KMS-11 (cell line): ENCODE data around the gene PDGFA.

Experiments used
- H2AFZ ChIP-seq: fragments of 200-600 bp; sonication (generic); 2 replicates; pipeline ENCODE4 v1.6.1; 2016; ENCODE audit warnings: antibody characterized with exemption, mixed run types, low read depth
- H3K27ac ChIP-seq: fragments of 200-600 bp; sonication (generic); 2 replicates; pipeline ENCODE4 v1.6.1; 2016; ENCODE audit warnings: mild to moderate bottlenecking, mixed run types
- H3K27me3 ChIP-seq: fragments of 200-600 bp; sonication (generic); 2 replicates; pipeline ENCODE4 v1.6.1; 2017; ENCODE audit warnings: mild to moderate bottlenecking, low read depth, mixed run types, moderate library complexity; ENCODE audit not compliant: insufficient read depth
- H3K36me3 ChIP-seq: fragments of 200-600 bp; sonication (generic); 2 replicates; pipeline ENCODE4 v1.6.1; 2017; ENCODE audit warnings: mild to moderate bottlenecking, mixed run types; ENCODE audit not compliant: insufficient read depth
- H3K4me1 ChIP-seq: fragments of 200-600 bp; sonication (generic); 2 replicates; pipeline ENCODE4 v1.6.1; 2016; ENCODE audit warnings: mild to moderate bottlenecking, low read depth, mixed run types; ENCODE audit not compliant: poor library complexity, severe bottlenecking
- H3K4me2 ChIP-seq: fragments of 200-600 bp; sonication (generic); 2 replicates; pipeline ENCODE4 v1.7.0; 2016; ENCODE audit warnings: mild to moderate bottlenecking, mixed run types
- H3K4me3 ChIP-seq: fragments of 200-600 bp; sonication (generic); IDR thresholded peaks from 2 replicates; pipeline ENCODE4 v1.6.1; 2017; ENCODE audit warnings: low read depth, low read length, mixed read lengths; ENCODE audit not compliant: insufficient read depth
- H3K79me2 ChIP-seq: fragments of 200-600 bp; sonication (generic); 2 replicates; pipeline ENCODE4 v1.6.1; 2016; ENCODE audit warnings: low read depth, mixed run types; ENCODE audit not compliant: insufficient read depth
- H3K9ac ChIP-seq: fragments of 200-600 bp; sonication (generic); 2 replicates; pipeline ENCODE4 v1.6.1; 2016; ENCODE audit warnings: mild to moderate bottlenecking, mixed run types
- H4K20me1 ChIP-seq: fragments of 200-600 bp; sonication (generic); 2 replicates; pipeline ENCODE4 v1.6.1; 2016; ENCODE audit warnings: mild to moderate bottlenecking, mixed run types; ENCODE audit not compliant: insufficient read depth
- TF ChIP-seq, protein P1 (sequence below): fragments of 200-600 bp; sonication (generic); conservative IDR thresholded peaks from 2 replicates; pipeline ENCODE4 v1.6.1; 2017; ENCODE audit warnings: low read depth, mild to moderate bottlenecking, antibody characterized with exemption, low read length, moderate library complexity, mixed read lengths

Gene PDGFA

DNA sequence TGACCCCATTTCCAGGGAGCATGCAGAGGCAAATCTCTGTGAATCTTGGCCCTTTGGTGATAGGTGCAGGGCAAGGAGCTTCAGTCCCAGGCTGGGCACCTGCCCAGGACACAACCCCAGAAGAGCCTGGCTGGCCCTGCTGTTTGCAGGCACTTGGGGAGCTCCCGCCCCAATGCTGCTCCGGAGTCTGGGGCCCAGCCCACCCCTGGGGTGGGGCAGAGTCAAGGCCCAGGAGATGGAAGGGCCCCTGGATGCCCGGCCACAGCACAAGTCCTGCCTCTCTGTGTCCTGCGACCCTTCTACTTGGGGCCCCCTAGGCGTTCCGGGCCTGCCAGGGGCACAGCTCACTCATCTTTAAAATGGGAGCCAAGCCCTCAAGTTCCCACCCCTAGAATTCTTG is 24.7 kb downstream of the PDGFA start:
- Histone ChIP-seq H3K79me2 (no peaks in the 10 kb centered on the region), H3K4me2 (no peak overlapping the region)
- TF ChIP-seq, protein P1, sequence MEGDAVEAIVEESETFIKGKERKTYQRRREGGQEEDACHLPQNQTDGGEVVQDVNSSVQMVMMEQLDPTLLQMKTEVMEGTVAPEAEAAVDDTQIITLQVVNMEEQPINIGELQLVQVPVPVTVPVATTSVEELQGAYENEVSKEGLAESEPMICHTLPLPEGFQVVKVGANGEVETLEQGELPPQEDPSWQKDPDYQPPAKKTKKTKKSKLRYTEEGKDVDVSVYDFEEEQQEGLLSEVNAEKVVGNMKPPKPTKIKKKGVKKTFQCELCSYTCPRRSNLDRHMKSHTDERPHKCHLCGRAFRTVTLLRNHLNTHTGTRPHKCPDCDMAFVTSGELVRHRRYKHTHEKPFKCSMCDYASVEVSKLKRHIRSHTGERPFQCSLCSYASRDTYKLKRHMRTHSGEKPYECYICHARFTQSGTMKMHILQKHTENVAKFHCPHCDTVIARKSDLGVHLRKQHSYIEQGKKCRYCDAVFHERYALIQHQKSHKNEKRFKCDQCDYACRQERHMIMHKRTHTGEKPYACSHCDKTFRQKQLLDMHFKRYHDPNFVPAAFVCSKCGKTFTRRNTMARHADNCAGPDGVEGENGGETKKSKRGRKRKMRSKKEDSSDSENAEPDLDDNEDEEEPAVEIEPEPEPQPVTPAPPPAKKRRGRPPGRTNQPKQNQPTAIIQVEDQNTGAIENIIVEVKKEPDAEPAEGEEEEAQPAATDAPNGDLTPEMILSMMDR = no peak

GRCh38 chr7:494259-494687 is 25.4 kb downstream of the PDGFA start:
- Histone ChIP-seq H3K4me2 (no peak overlapping the region), H3K4me1 (no peaks in the 10 kb centered on the region), H3K9ac (no peak overlapping the region), H3K36me3 (no peaks in the 10 kb centered on the region), H3K27ac (no peak overlapping the region), H3K27me3 (peaks cover 34% of the 10 kb centered on the region), H4K20me1 (no peaks in the 10 kb centered on the region), H3K79me2 (no peaks in the 10 kb centered on the region), H3K4me3 (no peak overlapping the region), H2AFZ (no peak overlapping the region)
- TF ChIP-seq, protein P1 = no peak

More for the DNA sequence above, 24.7 kb downstream of the PDGFA start:
- no peak overlapping the region for H3K27ac ChIP-seq
- peaks cover 36% of the 10 kb centered on the region for H3K27me3 ChIP-seq
- H3K4me3 ChIP-seq = no peak overlapping the region
- H4K20me1 ChIP-seq = no peaks in the 10 kb centered on the region
- H2AFZ ChIP-seq = no peak overlapping the region
- H3K36me3 ChIP-seq = no peaks in the 10 kb centered on the region
- H3K9ac ChIP-seq = no peak overlapping the region
- H3K4me1 ChIP-seq = no peaks in the 10 kb centered on the region

- Histone ChIP-seq H3K27ac (no peak overlapping the region), H3K36me3 (no peaks in the 10 kb centered on the region), H2AFZ (no peak overlapping the region), H3K4me1 (no peaks in the 10 kb centered on the region), H3K9ac (no peak overlapping the region), H3K79me2 (no peaks in the 10 kb centered on the region), H3K4me2 (no peak overlapping the region), H3K27me3 (peaks cover 33% of the 10 kb centered on the region), H4K20me1 (no peaks in the 10 kb centered on the region), H3K4me3 (no peak overlapping the region)
- TF ChIP-seq, protein P1 = no peak
Measured at GRCh38 chr7:493661-494251, 25.9 kb downstream of the PDGFA start.

DNA sequence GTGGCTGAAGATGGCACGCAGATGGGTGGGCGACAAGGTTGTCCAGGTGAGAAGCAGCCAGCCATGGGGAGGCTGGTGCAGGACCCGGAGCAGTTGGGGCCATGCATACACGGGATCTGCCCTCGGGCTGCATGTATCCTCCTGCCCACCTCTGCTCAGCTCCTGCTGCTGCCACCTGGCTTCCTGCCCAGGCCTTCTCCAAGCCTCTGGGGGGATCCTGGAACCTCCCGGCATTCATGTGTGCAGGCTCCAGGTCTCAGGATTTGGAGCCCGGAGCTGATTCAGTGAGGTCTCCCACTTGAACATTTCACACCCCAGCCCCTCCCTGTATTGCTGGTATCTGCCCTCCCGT is 27.0 kb downstream of the PDGFA start:
- Histone ChIP-seq H3K36me3 (no peaks in the 10 kb centered on the region), H3K27me3 (peaks cover 27% of the 10 kb centered on the region), H3K9ac (no peak overlapping the region), H3K79me2 (no peaks in the 10 kb centered on the region), H2AFZ (no peak overlapping the region), H3K4me1 (no peaks in the 10 kb centered on the region), H3K27ac (no peak overlapping the region), H3K4me2 (no peak overlapping the region), H3K4me3 (no peak overlapping the region), H4K20me1 (no peaks in the 10 kb centered on the region)
- TF ChIP-seq, protein P1 = no peak
